ENCODE results near the gene PDE10A.

Gene PDE10A

GRCh38 chr6:165658395-165659058, 4.5 kb downstream of the PDE10A start:
- H3K4me3 ChIP-seq (ENCODE audit: low read depth, low read length) = no peak overlapping the region
- no peak for DNase-seq (ENCODE audit: low read depth)

GRCh38 chr6:165657325-165657680, 5.7 kb downstream of the PDE10A start:
- DNase-seq (ENCODE audit: low read depth) = no peak
- H3K4me3 ChIP-seq (ENCODE audit: low read depth, low read length) = no peak overlapping the region

- no peak for DNase-seq (ENCODE audit: low read depth)
- H3K4me3 ChIP-seq (ENCODE audit: low read depth, low read length) = no peak overlapping the region
Observed at GRCh38 chr6:165656581-165657324, 6.3 kb downstream of the PDE10A start.

- H3K4me3 ChIP-seq (ENCODE audit: low read depth, low read length) = no peak overlapping the region
- DNase-seq (ENCODE audit: low read depth) = no peak
Observed at GRCh38 chr6:165655191-165655590, 7.8 kb downstream of the PDE10A start.

GRCh38 chr6:165654144-165654543, 8.9 kb downstream of the PDE10A start:
- H3K4me3 ChIP-seq (ENCODE audit: low read depth, low read length) = no peak overlapping the region

GRCh38 chr6:165653607-165654006, 9.4 kb downstream of the PDE10A start:
- H3K4me3 ChIP-seq (ENCODE audit: low read depth, low read length) = no peak overlapping the region
- DNase-seq (ENCODE audit: low read depth) = no peak

More at GRCh38 chr6:165654144-165654543, 8.9 kb downstream of the PDE10A start:
- no peak for DNase-seq (ENCODE audit: low read depth)

- no peak overlapping the region for H3K4me3 ChIP-seq (ENCODE audit: low read depth, low read length)
- DNase-seq (ENCODE audit: low read depth) = no peak
Observed at GRCh38 chr6:165653196-165653595, 9.8 kb downstream of the PDE10A start.

- H3K4me3 ChIP-seq (ENCODE audit: low read depth, low read length) = no peak overlapping the region
- no peak for DNase-seq (ENCODE audit: low read depth)
Observed at GRCh38 chr6:165652766-165653165, 10.3 kb downstream of the PDE10A start.

- no peak overlapping the region for H3K4me3 ChIP-seq (ENCODE audit: low read depth, low read length)
- no peak for DNase-seq (ENCODE audit: low read depth)
Observed at GRCh38 chr6:165649166-165650137, 13.6 kb downstream of the PDE10A start.

- no peak for DNase-seq (ENCODE audit: low read depth)
- H3K4me3 ChIP-seq (ENCODE audit: low read depth, low read length) = no peak overlapping the region
Observed at GRCh38 chr6:165647041-165647440, 16.0 kb downstream of the PDE10A start.

GRCh38 chr6:165645919-165646318, 17.1 kb downstream of the PDE10A start:
- DNase-seq (ENCODE audit: low read depth) = no peak
- no peak overlapping the region for H3K4me3 ChIP-seq (ENCODE audit: low read depth, low read length)

- DNase-seq (ENCODE audit: low read depth) = no peak
- no peak overlapping the region for H3K4me3 ChIP-seq (ENCODE audit: low read depth, low read length)
Observed at GRCh38 chr6:165644586-165645266, 18.3 kb downstream of the PDE10A start.

GRCh38 chr6:165643015-165643414, 20.0 kb downstream of the PDE10A start:
- no peak overlapping the region for H3K4me3 ChIP-seq (ENCODE audit: low read depth, low read length)
- no peak for DNase-seq (ENCODE audit: low read depth)

- H3K4me3 ChIP-seq (ENCODE audit: low read depth, low read length) = no peak overlapping the region
- no peak for DNase-seq (ENCODE audit: low read depth)
Observed at GRCh38 chr6:165641672-165642156, 21.3 kb downstream of the PDE10A start.

- DNase-seq (ENCODE audit: low read depth) = no peak
- no peak overlapping the region for H3K4me3 ChIP-seq (ENCODE audit: low read depth, low read length)
Observed at GRCh38 chr6:165640806-165641205, 22.2 kb downstream of the PDE10A start.

- DNase-seq (ENCODE audit: low read depth) = no peak
- H3K4me3 ChIP-seq (ENCODE audit: low read depth, low read length) = no peak overlapping the region
Observed at GRCh38 chr6:165638530-165638929, 24.5 kb downstream of the PDE10A start.

GRCh38 chr6:165637586-165637985, 25.5 kb downstream of the PDE10A start:
- peak overlapping the region; percentile 1 for H3K4me3 ChIP-seq (ENCODE audit: low read depth, low read length)
- no peak for DNase-seq (ENCODE audit: low read depth)

GRCh38 chr6:165636402-165637048, 26.5 kb downstream of the PDE10A start:
- peak; percentile 48 for DNase-seq (ENCODE audit: low read depth)
- H3K4me3 ChIP-seq (ENCODE audit: low read depth, low read length) = no peak overlapping the region

GRCh38 chr6:165635965-165636364, 27.1 kb downstream of the PDE10A start:
- no peak for DNase-seq (ENCODE audit: low read depth)
- no peak overlapping the region for H3K4me3 ChIP-seq (ENCODE audit: low read depth, low read length)

Measured in skeletal muscle cell (primary cell).